ENCODE data around the gene HS1BP3. TPM values are rescaled to one million over a fixed set of nuclear protein-coding genes. Genes with fewer than 3 reads are reported as not detected.

The HS1BP3 gene
- polyA plus RNA-seq, 1 experiment: 14.2 TPM

DNA sequence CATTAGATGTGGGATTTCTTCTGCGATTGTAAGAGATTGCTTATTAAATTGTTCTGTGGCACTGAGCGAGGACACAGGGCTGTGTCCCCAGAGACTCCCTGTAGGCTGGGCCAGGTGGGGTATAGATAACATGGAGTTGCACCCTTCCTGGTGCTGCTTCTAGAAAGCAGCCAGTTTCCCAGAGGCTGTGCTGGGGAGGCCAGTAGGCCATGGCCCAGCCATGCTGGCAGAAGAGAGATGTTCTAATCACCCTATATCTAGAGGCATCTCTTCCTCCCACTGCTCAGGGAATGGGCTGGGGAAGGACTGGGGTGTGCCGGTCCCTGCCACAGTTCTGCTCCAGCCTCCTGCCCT is 66.9 kb downstream of the HS1BP3 start:
- TF ChIP-seq, protein P1, sequence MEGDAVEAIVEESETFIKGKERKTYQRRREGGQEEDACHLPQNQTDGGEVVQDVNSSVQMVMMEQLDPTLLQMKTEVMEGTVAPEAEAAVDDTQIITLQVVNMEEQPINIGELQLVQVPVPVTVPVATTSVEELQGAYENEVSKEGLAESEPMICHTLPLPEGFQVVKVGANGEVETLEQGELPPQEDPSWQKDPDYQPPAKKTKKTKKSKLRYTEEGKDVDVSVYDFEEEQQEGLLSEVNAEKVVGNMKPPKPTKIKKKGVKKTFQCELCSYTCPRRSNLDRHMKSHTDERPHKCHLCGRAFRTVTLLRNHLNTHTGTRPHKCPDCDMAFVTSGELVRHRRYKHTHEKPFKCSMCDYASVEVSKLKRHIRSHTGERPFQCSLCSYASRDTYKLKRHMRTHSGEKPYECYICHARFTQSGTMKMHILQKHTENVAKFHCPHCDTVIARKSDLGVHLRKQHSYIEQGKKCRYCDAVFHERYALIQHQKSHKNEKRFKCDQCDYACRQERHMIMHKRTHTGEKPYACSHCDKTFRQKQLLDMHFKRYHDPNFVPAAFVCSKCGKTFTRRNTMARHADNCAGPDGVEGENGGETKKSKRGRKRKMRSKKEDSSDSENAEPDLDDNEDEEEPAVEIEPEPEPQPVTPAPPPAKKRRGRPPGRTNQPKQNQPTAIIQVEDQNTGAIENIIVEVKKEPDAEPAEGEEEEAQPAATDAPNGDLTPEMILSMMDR (IDR thresholded peaks at IDR 0.05; ENCODE audit: low read depth, low read length): no peak
- ChIA-PET CTCF (no interaction called here), POLR2A (interaction anchor here (0.5 to 3.4 kb wide), 6 partner anchors 9 to 136 kb away, joined by 3 to 48 read pairs (median 3); partner anchors contain the start of gene RHOB)
- no peak for DNase-seq (ENCODE audit: low read depth, low spot score)
- H3K27ac ChIP-seq (ENCODE audit: low read depth, low read length): peak overlapping the region; percentile 93
- peak overlapping the region; percentile 29 for H3K4me3 ChIP-seq (ENCODE audit: low read depth, low read length)
- H3K27me3 ChIP-seq (ENCODE audit: control insufficient read depth, insufficient read depth, low read length): no peaks in the 10 kb centered on the region
- H3K9me3 ChIP-seq (ENCODE audit: control insufficient read depth, insufficient read depth, low read length): peaks cover 14% of the 10 kb centered on the region

GRCh38 chr2:20583425-20583881 is 67.4 kb downstream of the HS1BP3 start:
- Histone ChIP-seq H3K27ac (ENCODE audit: low read depth, low read length) (peak overlapping the region; percentile 93), H3K9me3 (ENCODE audit: control insufficient read depth, insufficient read depth, low read length) (peaks cover 14% of the 10 kb centered on the region), H3K4me3 (ENCODE audit: low read depth, low read length) (no peak overlapping the region), H3K27me3 (ENCODE audit: control insufficient read depth, insufficient read depth, low read length) (no peaks in the 10 kb centered on the region)
- no peak for DNase-seq (ENCODE audit: low read depth, low spot score)
- TF ChIP-seq, protein P1 (IDR thresholded peaks at IDR 0.05; ENCODE audit: low read depth, low read length): no peak
- ChIA-PET POLR2A (interaction anchor here (3.4 kb wide), 1 partner anchor 135 kb away, joined by 48 read pairs; the partner anchor contains the start of gene RHOB), CTCF (interaction anchor here (0.5 kb wide), 1 partner anchor 191 kb away, joined by 3 read pairs; no protein-coding TSS in a partner anchor)

- ChIA-PET CTCF (interaction anchor here (0.5 kb wide), 1 partner anchor 191 kb away, joined by 3 read pairs; no protein-coding TSS in a partner anchor), POLR2A (interaction anchor here (3.4 kb wide), 1 partner anchor 134 kb away, joined by 48 read pairs; the partner anchor contains the start of gene RHOB)
- H3K27ac ChIP-seq (ENCODE audit: low read depth, low read length): no peak overlapping the region
- H3K27me3 ChIP-seq (ENCODE audit: control insufficient read depth, insufficient read depth, low read length): no peaks in the 10 kb centered on the region
- no peak overlapping the region for H3K4me3 ChIP-seq (ENCODE audit: low read depth, low read length)
- TF ChIP-seq, protein P1 (IDR thresholded peaks at IDR 0.05; ENCODE audit: low read depth, low read length): no peak
- DNase-seq (ENCODE audit: low read depth, low spot score): no peak
- peaks cover 14% of the 10 kb centered on the region for H3K9me3 ChIP-seq (ENCODE audit: control insufficient read depth, insufficient read depth, low read length)
These were observed 68.2 kb downstream of the HS1BP3 start for GRCh38 chr2:20582600-20583221.

DNA sequence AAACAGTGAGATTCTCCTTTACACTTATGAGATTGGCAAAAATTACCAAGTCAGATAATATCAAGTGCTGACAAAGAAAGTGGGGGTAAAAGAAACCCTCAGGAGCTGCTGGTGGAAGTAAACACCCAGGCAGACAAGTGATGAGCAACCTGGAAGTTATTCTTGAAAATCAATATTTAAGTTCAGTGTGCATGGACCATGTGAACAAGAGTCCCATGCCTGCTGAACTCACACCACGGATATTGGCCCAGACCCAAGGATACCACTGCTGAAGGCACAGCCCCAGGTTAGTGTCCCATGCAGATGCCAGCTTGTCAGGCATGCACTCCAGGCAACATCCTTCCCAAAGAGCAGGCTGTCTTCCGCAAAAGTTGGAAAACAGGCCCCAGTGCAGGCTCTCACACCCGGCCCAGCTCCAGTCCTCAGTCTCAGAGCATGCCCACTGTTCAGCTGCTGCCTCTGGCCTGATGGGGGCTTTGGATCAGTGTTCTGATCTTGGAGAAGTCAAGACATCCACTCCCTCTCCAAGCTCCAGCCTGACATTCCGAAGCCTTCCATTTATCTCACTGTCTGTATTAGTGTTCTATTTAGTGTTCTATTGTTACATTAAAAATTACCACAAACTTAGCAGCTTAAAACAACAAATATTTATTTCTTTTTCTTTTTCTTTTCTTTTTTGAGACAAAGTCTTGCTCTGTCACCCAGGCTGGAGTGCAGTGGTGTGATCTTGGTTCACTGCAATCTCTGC is 70.0 kb downstream of the HS1BP3 start:
- Histone ChIP-seq H3K9me3 (ENCODE audit: control insufficient read depth, insufficient read depth, low read length) (peaks cover 14% of the 10 kb centered on the region), H3K4me3 (ENCODE audit: low read depth, low read length) (no peak overlapping the region), H3K27me3 (ENCODE audit: control insufficient read depth, insufficient read depth, low read length) (no peaks in the 10 kb centered on the region), H3K27ac (ENCODE audit: low read depth, low read length) (no peak overlapping the region)
- no peak for DNase-seq (ENCODE audit: low read depth, low spot score)
- TF ChIP-seq, protein P1 (IDR thresholded peaks at IDR 0.05; ENCODE audit: low read depth, low read length): no peak
- ChIA-PET CTCF (no interaction called here), POLR2A (interaction anchor here (0.8 to 1.5 kb wide), 3 partner anchors 13 to 134 kb away, joined by 3 read pairs; partner anchors contain the start of gene RHOB)
